HFF-Myc (cell line): Measurements from ENCODE around the gene ARFGAP3.

Experiments
- DNase-seq: peaks from one replicate; pipeline ENCODE4 v3.0.0-alpha.2; 2011; ENCODE audit warnings: low read depth; ENCODE audit errors: extremely low read depth
- H3K4me3 ChIP-seq: replicated peaks from 2 replicates; pipeline ENCODE4 v1.5.1; 2011; ENCODE audit warnings: low read depth, mild to moderate bottlenecking, control low read depth, low read length
- CTCF ChIP-seq: IDR thresholded peaks from 2 replicates; pipeline ENCODE4 v1.5.1; 2012; ENCODE audit warnings: mild to moderate bottlenecking, low read depth, low read length, control low read depth; ENCODE audit errors: missing control alignments

The ARFGAP3 gene

GRCh38 chr22:42842658-42843370 lies 14.3 kb downstream of the ARFGAP3 start:
- H3K4me3 ChIP-seq, result no peak overlapping the region
- no peak for TF ChIP-seq CTCF
- DNase-seq, result no peak

- no peak overlapping the region for H3K4me3 ChIP-seq
- TF ChIP-seq CTCF, result no peak
- DNase-seq, result no peak
Measured at GRCh38 chr22:42841444-42841843, 15.6 kb downstream of the ARFGAP3 start.

DNA sequence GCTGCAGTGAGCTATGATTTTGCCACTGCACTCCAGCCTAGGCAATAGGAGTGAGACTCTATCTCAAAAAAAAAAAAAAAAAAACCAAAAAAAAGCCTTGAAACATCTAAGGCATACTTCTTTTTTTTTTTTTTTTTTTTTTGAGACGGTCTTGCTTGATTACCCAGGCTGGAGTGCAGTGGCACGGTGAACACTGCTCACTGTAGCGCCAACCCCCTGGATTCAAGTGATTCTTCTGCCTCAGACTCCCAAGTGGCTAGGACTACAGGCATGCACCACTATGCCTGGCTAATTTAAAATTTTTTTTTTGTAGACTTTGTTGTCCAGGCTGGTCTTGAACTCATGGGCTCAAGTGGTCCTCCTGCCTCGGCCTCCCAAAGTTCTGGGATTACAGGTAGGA lies 19.5 kb downstream of the ARFGAP3 start:
- no peak for TF ChIP-seq CTCF
- no peak for DNase-seq
- no peak overlapping the region for H3K4me3 ChIP-seq

- DNase-seq, result no peak
- H3K4me3 ChIP-seq, result no peak overlapping the region
- no peak for TF ChIP-seq CTCF
Measured at GRCh38 chr22:42836026-42836425, 21.0 kb downstream of the ARFGAP3 start.

DNA sequence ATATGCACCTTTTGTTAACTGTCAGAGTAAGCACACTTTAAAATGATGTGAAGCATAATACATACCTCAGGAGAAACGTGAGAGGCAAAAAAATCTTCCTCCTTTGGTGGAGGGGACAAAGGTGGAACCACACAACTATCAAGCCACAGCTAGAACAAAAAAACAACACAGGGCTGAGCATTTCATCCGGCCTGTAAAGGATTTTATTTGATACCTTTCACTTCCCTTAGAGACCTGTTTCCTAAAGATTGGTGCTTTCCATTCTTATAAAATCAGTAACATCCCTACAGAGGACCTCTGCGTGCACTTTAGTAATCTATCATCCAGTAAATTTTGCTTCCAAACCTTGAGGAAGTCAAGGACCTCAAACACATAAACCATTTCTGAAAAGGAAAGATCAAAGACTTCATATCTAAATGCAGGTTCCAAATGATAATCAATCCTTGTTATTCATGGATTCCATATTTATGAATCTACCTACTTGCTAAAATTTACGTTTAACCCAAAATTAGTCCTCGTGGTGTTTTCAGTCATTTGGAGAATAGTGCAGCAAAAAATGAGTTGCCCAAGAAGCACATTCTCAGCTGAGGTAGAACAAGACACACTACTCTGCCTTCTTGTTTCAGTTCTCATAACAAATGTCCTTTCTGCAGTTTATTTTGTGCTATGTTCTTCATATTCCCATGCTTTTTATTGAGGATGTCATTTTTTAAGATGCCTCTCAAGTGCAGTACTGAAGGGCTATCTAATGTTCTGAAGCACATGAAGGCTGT lies 22.7 kb downstream of the ARFGAP3 start:
- H3K4me3 ChIP-seq, result no peak overlapping the region
- no peak for TF ChIP-seq CTCF
- DNase-seq, result no peak

- no peak for DNase-seq
- TF ChIP-seq CTCF, result no peak
- no peak overlapping the region for H3K4me3 ChIP-seq
Measured at GRCh38 chr22:42833104-42833503, 24.0 kb downstream of the ARFGAP3 start.
